Activated CD4-positive, alpha-beta memory T cell treated with anti-CD3 and anti-CD28 coated beads for 36 hours (primary cell): Measurements from ENCODE around the gene ANP32E. TPM values are rescaled to one million over a fixed set of nuclear protein-coding genes. Genes with fewer than 3 reads are reported as not detected.

Experiments
- CTCF ChIA-PET: fragments of 350-600 bp; sonication (Branson Sonifier 250); formaldehyde crosslinking; loops from one replicate; lab custom pipeline; 2021; ENCODE audit warnings: antibody characterized with exemption, inconsistent platforms; lab: Charles Lee
- POLR2A ChIA-PET: fragments of 350-600 bp; sonication (Branson Sonifier 250); formaldehyde crosslinking; loops from one replicate; lab custom pipeline; 2021; ENCODE audit warnings: antibody characterized with exemption; lab: Charles Lee
- DNase-seq: peaks from one replicate; pipeline ENCODE4 v3.0.0-alpha.2; 2020
- H3K27ac Mint-ChIP-seq: one replicate; pipeline ENCODE4 v1.8.0; 2021; ENCODE audit warnings: mixed read lengths
- H3K27me3 Mint-ChIP-seq: one replicate; pipeline ENCODE4 v1.8.0; 2021; ENCODE audit warnings: mixed read lengths
- H3K36me3 Mint-ChIP-seq: one replicate; pipeline ENCODE4 v1.8.0; 2021; ENCODE audit warnings: mixed read lengths
- H3K4me1 Mint-ChIP-seq: one replicate; pipeline ENCODE4 v1.8.0; 2021; ENCODE audit warnings: low read depth, mixed read lengths
- H3K4me3 Mint-ChIP-seq: one replicate; pipeline ENCODE4 v1.8.0; 2021; ENCODE audit warnings: mild to moderate bottlenecking, mixed read lengths
- H3K9me3 Mint-ChIP-seq: one replicate; pipeline ENCODE4 v1.8.0; 2021; ENCODE audit warnings: mixed read lengths
- intact Hi-C: fragments of 100-400 bp; cut with micrococcal nuclease; formaldehyde crosslinking; loops from one replicate; pipeline ENCODE4 v1.15.1; 2023
- total RNA-seq, 2 experiments: library from RNA; stranded (reverse); gene quantifications; one replicate each; pipeline ENCODE4 v1.2.3, GENCODE V29; 2021

ANP32E gene
- total RNA-seq, 2 experiments from 2014 or later = 224 to 228 TPM

- H3K36me3 Mint-ChIP-seq = no peaks in the 10 kb centered on the region
- POLR2A ChIA-PET = interaction anchor here (2.4 kb wide), 1 partner anchor 297 kb away, joined by 16 read pairs; a partner anchor contains a TSS
- intact Hi-C loops = no loop called here
Measured at GRCh38 chr1:150185481-150185880, 50.4 kb downstream of the ANP32E start.

GRCh38 chr1:150183061-150183460 lies 52.9 kb downstream of the ANP32E start:
- Mint-ChIP-seq H3K36me3 (no peaks in the 10 kb centered on the region), H3K27ac (no peak overlapping the region), H3K4me1 (peaks cover 14% of the 10 kb centered on the region), H3K4me3 (no peak overlapping the region), H3K9me3 (no peaks in the 10 kb centered on the region), H3K27me3 (no peaks in the 10 kb centered on the region)
- CTCF ChIA-PET = interaction anchor here (1.4 kb wide), 2 partner anchors 14 to 110 kb away, joined by 5 to 10 read pairs; no protein-coding TSS in a partner anchor
- no peak for DNase-seq
- POLR2A ChIA-PET = no interaction called here
- intact Hi-C loops = no loop called here

More at GRCh38 chr1:150185481-150185880, 50.4 kb downstream of the ANP32E start:
- no peaks in the 10 kb centered on the region for H3K9me3 Mint-ChIP-seq
- CTCF ChIA-PET = interaction anchor here (0.6 to 2.9 kb wide), 2 partner anchors 112 to 145 kb away, joined by 4 to 73 read pairs; no protein-coding TSS in a partner anchor
- DNase-seq = no peak
- no peak overlapping the region for H3K27ac Mint-ChIP-seq
- H3K27me3 Mint-ChIP-seq = no peaks in the 10 kb centered on the region
- H3K4me3 Mint-ChIP-seq = no peak overlapping the region
- peaks cover 14% of the 10 kb centered on the region for H3K4me1 Mint-ChIP-seq

GRCh38 chr1:150182247-150182646 lies 53.7 kb downstream of the ANP32E start:
- no peaks in the 10 kb centered on the region for H3K36me3 Mint-ChIP-seq
- DNase-seq = no peak
- intact Hi-C loops = no loop called here
- H3K4me1 Mint-ChIP-seq = peaks cover 7% of the 10 kb centered on the region
- no peaks in the 10 kb centered on the region for H3K9me3 Mint-ChIP-seq
- ChIA-PET POLR2A (no interaction called here), CTCF (no interaction called here)
- no peak overlapping the region for H3K4me3 Mint-ChIP-seq
- H3K27ac Mint-ChIP-seq = no peak overlapping the region
- H3K27me3 Mint-ChIP-seq = no peaks in the 10 kb centered on the region

GRCh38 chr1:150180474-150180873 lies 55.4 kb downstream of the ANP32E start:
- no peak for DNase-seq
- POLR2A ChIA-PET = no interaction called here

GRCh38 chr1:150179867-150180266 lies 56.0 kb downstream of the ANP32E start:
- DNase-seq = no peak
- ChIA-PET CTCF (no interaction called here), POLR2A (no interaction called here)
- Mint-ChIP-seq H3K4me1 (no peaks in the 10 kb centered on the region), H3K4me3 (no peak overlapping the region), H3K36me3 (no peaks in the 10 kb centered on the region), H3K27ac (no peak overlapping the region), H3K9me3 (no peaks in the 10 kb centered on the region), H3K27me3 (no peaks in the 10 kb centered on the region)
- intact Hi-C loops = no loop called here

More at GRCh38 chr1:150180474-150180873, 55.4 kb downstream of the ANP32E start:
- no peak overlapping the region for H3K27ac Mint-ChIP-seq
- CTCF ChIA-PET = no interaction called here
- no peaks in the 10 kb centered on the region for H3K27me3 Mint-ChIP-seq
- intact Hi-C loops = no loop called here
- H3K4me1 Mint-ChIP-seq = no peaks in the 10 kb centered on the region
- H3K9me3 Mint-ChIP-seq = no peaks in the 10 kb centered on the region
- H3K36me3 Mint-ChIP-seq = no peaks in the 10 kb centered on the region
- no peak overlapping the region for H3K4me3 Mint-ChIP-seq

GRCh38 chr1:150178548-150178947 lies 57.4 kb downstream of the ANP32E start:
- no peaks in the 10 kb centered on the region for H3K27me3 Mint-ChIP-seq
- CTCF ChIA-PET = interaction anchor here (0.7 to 2.7 kb wide), 5 partner anchors 9 to 105 kb away, joined by 3 to 18 read pairs (median 5); no protein-coding TSS in a partner anchor
- H3K4me1 Mint-ChIP-seq = no peaks in the 10 kb centered on the region
- no peak for DNase-seq
- no peaks in the 10 kb centered on the region for H3K9me3 Mint-ChIP-seq
- POLR2A ChIA-PET = no interaction called here
- H3K27ac Mint-ChIP-seq = no peak overlapping the region
- intact Hi-C loops = no loop called here
- no peaks in the 10 kb centered on the region for H3K36me3 Mint-ChIP-seq
- no peak overlapping the region for H3K4me3 Mint-ChIP-seq

- Mint-ChIP-seq H3K4me1 (no peaks in the 10 kb centered on the region), H3K9me3 (no peaks in the 10 kb centered on the region), H3K4me3 (no peak overlapping the region), H3K27ac (no peak overlapping the region), H3K27me3 (no peaks in the 10 kb centered on the region), H3K36me3 (no peaks in the 10 kb centered on the region)
- ChIA-PET CTCF (interaction anchor here (2.7 kb wide), 1 partner anchor 11 kb away, joined by 10 read pairs; no protein-coding TSS in a partner anchor), POLR2A (no interaction called here)
- intact Hi-C loops = no loop called here
- DNase-seq = no peak
Measured at GRCh38 chr1:150176593-150176992, 59.3 kb downstream of the ANP32E start.

GRCh38 chr1:150173141-150173585 lies 62.7 kb downstream of the ANP32E start:
- Mint-ChIP-seq H3K27ac (no peak overlapping the region), H3K4me1 (no peaks in the 10 kb centered on the region), H3K9me3 (no peaks in the 10 kb centered on the region), H3K36me3 (no peaks in the 10 kb centered on the region), H3K4me3 (no peak overlapping the region), H3K27me3 (no peaks in the 10 kb centered on the region)
- intact Hi-C loops = no loop called here
- no peak for DNase-seq
- CTCF ChIA-PET = interaction anchor here (3.6 to 13.4 kb wide), 2 partner anchors 14 to 98 kb away, joined by 15 to 180 read pairs; no protein-coding TSS in a partner anchor
- POLR2A ChIA-PET = no interaction called here

- Mint-ChIP-seq H3K27me3 (no peaks in the 10 kb centered on the region), H3K9me3 (no peaks in the 10 kb centered on the region), H3K36me3 (no peaks in the 10 kb centered on the region), H3K4me1 (no peaks in the 10 kb centered on the region), H3K4me3 (no peak overlapping the region), H3K27ac (no peak overlapping the region)
- POLR2A ChIA-PET = interaction anchor here (0.6 kb wide), 1 partner anchor 12 kb away, joined by 3 read pairs; no protein-coding TSS in a partner anchor
- no peak for DNase-seq
- CTCF ChIA-PET = interaction anchor here (1.6 to 13.4 kb wide), 3 partner anchors 16 to 210 kb away, joined by 4 to 180 read pairs (median 15); no protein-coding TSS in a partner anchor
- intact Hi-C loops = no loop called here
Measured at GRCh38 chr1:150171801-150172200, 64.1 kb downstream of the ANP32E start.

- peak; percentile 76 for DNase-seq
- intact Hi-C loops = loop anchor here (1.0 to 5.0 kb wide), 2 partner anchors 207 to 277 kb away; no protein-coding TSS in a partner anchor
- Mint-ChIP-seq H3K4me1 (no peaks in the 10 kb centered on the region), H3K27me3 (no peaks in the 10 kb centered on the region), H3K4me3 (no peak overlapping the region), H3K27ac (no peak overlapping the region), H3K9me3 (no peaks in the 10 kb centered on the region), H3K36me3 (no peaks in the 10 kb centered on the region)
- CTCF ChIA-PET = interaction anchor here (0.8 to 13.4 kb wide), 19 partner anchors 8 to 280 kb away, joined by 3 to 180 read pairs (median 4); partner anchors contain the start of gene VPS45
- POLR2A ChIA-PET = no interaction called here
Measured at GRCh38 chr1:150168960-150169601, 66.8 kb downstream of the ANP32E start.
